HUES6 (cell line): ENCODE results near the gene ZFP36L1.
A peak's percentile ranks its signal among the peaks of the same experiment; 100 is the strongest.

Experiments
- H3K27ac ChIP-seq: 2 replicates; pipeline ENCODE4 v1.7.0; 2013; ENCODE audit warnings: low read depth, mild to moderate bottlenecking, low read length, inconsistent platforms
- H3K27me3 ChIP-seq: 2 replicates; pipeline ENCODE4 v1.6.1; 2013; ENCODE audit warnings: low read length; ENCODE audit not compliant: control insufficient read depth, insufficient read depth
- H3K36me3 ChIP-seq: 2 replicates; pipeline ENCODE4 v1.6.1; 2013; ENCODE audit warnings: low read length; ENCODE audit not compliant: control insufficient read depth, insufficient read depth
- H3K4me1 ChIP-seq: 2 replicates; pipeline ENCODE4 v1.6.1; 2013; ENCODE audit warnings: low read length; ENCODE audit not compliant: control insufficient read depth, insufficient read depth
- H3K4me3 ChIP-seq: 2 replicates; pipeline ENCODE4 v1.5.1; 2013; ENCODE audit warnings: low read depth, low read length
- H3K9ac ChIP-seq: one replicate; pipeline ENCODE4 v1.6.1; 2013; ENCODE audit warnings: mild to moderate bottlenecking, low read length
- H3K9me3 ChIP-seq: 2 replicates; pipeline ENCODE4 v1.6.1; 2013; ENCODE audit warnings: low read depth, low read length; ENCODE audit not compliant: control insufficient read depth, insufficient read depth

ZFP36L1 gene

GRCh38 chr14:68806526-68807147 lies 13.8 kb upstream of the ZFP36L1 start:
- no peaks in the 10 kb centered on the region for H3K36me3 ChIP-seq
- H3K9me3 ChIP-seq, result peaks cover 20% of the 10 kb centered on the region
- no peaks in the 10 kb centered on the region for H3K27me3 ChIP-seq
- H3K9ac ChIP-seq, result no peak overlapping the region
- H3K4me1 ChIP-seq, result peaks cover 18% of the 10 kb centered on the region; the same call in 1 of the 2 replicates
- H3K27ac ChIP-seq, result no peak overlapping the region
- no peak overlapping the region for H3K4me3 ChIP-seq

- no peak overlapping the region for H3K9ac ChIP-seq
- peaks cover 22% of the 10 kb centered on the region for H3K9me3 ChIP-seq
- no peak overlapping the region for H3K27ac ChIP-seq
- H3K27me3 ChIP-seq, result no peaks in the 10 kb centered on the region
- no peak overlapping the region for H3K4me3 ChIP-seq
- H3K4me1 ChIP-seq, result peaks cover 18% of the 10 kb centered on the region; the same call in 1 of the 2 replicates
- no peaks in the 10 kb centered on the region for H3K36me3 ChIP-seq
Measured at GRCh38 chr14:68805414-68805813, 12.5 kb upstream of the ZFP36L1 start.

GRCh38 chr14:68801631-68802030 lies 8.8 kb upstream of the ZFP36L1 start:
- Histone ChIP-seq H3K27me3 (no peaks in the 10 kb centered on the region), H3K9ac (no peak overlapping the region), H3K27ac (no peak overlapping the region)

GRCh38 chr14:68800953-68801352 lies 8.1 kb upstream of the ZFP36L1 start:
- peaks cover 15% of the 10 kb centered on the region for H3K4me1 ChIP-seq
- no peaks in the 10 kb centered on the region for H3K36me3 ChIP-seq
- H3K27me3 ChIP-seq, result no peaks in the 10 kb centered on the region
- no peak overlapping the region for H3K27ac ChIP-seq
- H3K4me3 ChIP-seq, result no peak overlapping the region
- no peak overlapping the region for H3K9ac ChIP-seq
- peaks cover 30% of the 10 kb centered on the region for H3K9me3 ChIP-seq

More at GRCh38 chr14:68801631-68802030, 8.8 kb upstream of the ZFP36L1 start:
- Histone ChIP-seq H3K36me3 (no peaks in the 10 kb centered on the region), H3K4me1 (peaks cover 15% of the 10 kb centered on the region), H3K4me3 (no peak overlapping the region), H3K9me3 (peaks cover 30% of the 10 kb centered on the region)

- Histone ChIP-seq H3K4me3 (no peak overlapping the region), H3K27me3 (no peaks in the 10 kb centered on the region), H3K27ac (no peak overlapping the region), H3K36me3 (no peaks in the 10 kb centered on the region), H3K9ac (no peak overlapping the region), H3K4me1 (peaks cover 15% of the 10 kb centered on the region), H3K9me3 (peaks cover 30% of the 10 kb centered on the region)
Measured at GRCh38 chr14:68800390-68800789, 7.5 kb upstream of the ZFP36L1 start.

GRCh38 chr14:68798621-68799020 lies 5.8 kb upstream of the ZFP36L1 start:
- no peaks in the 10 kb centered on the region for H3K27me3 ChIP-seq
- no peak overlapping the region for H3K9ac ChIP-seq
- peaks cover 21% of the 10 kb centered on the region; the same call in 1 of the 2 replicates for H3K9me3 ChIP-seq
- H3K36me3 ChIP-seq, result no peaks in the 10 kb centered on the region
- H3K27ac ChIP-seq, result no peak overlapping the region
- H3K4me3 ChIP-seq, result no peak overlapping the region
- H3K4me1 ChIP-seq, result peaks cover 15% of the 10 kb centered on the region

GRCh38 chr14:68797121-68797670 lies 4.3 kb upstream of the ZFP36L1 start:
- Histone ChIP-seq H3K27me3 (no peaks in the 10 kb centered on the region), H3K36me3 (peaks cover 5% of the 10 kb centered on the region; the same call in 1 of the 2 replicates), H3K9me3 (peaks cover 16% of the 10 kb centered on the region; the same call in 1 of the 2 replicates), H3K27ac (peak overlapping the region; percentile 100; the same call in 1 of the 2 replicates), H3K9ac (peak overlapping the region; percentile 58), H3K4me3 (peak overlapping the region; percentile 96), H3K4me1 (peaks cover 15% of the 10 kb centered on the region)

GRCh38 chr14:68796418-68797101 lies 3.7 kb upstream of the ZFP36L1 start:
- Histone ChIP-seq H3K9ac (peak overlapping the region; percentile 97), H3K4me3 (peak overlapping the region; percentile 96), H3K9me3 (peaks cover 10% of the 10 kb centered on the region; the same call in 1 of the 2 replicates), H3K4me1 (peaks cover 15% of the 10 kb centered on the region), H3K27ac (peak overlapping the region; percentile 100), H3K27me3 (no peaks in the 10 kb centered on the region), H3K36me3 (peaks cover 9% of the 10 kb centered on the region; the same call in 1 of the 2 replicates)

GRCh38 chr14:68795597-68796417 lies 2.9 kb upstream of the ZFP36L1 start:
- Histone ChIP-seq H3K36me3 (peaks cover 17% of the 10 kb centered on the region; the same call in 1 of the 2 replicates), H3K4me1 (peaks cover 15% of the 10 kb centered on the region), H3K4me3 (peak overlapping the region; percentile 96), H3K9ac (peak overlapping the region; percentile 97), H3K27me3 (no peaks in the 10 kb centered on the region), H3K9me3 (peaks cover 9% of the 10 kb centered on the region; the same call in 1 of the 2 replicates), H3K27ac (peak overlapping the region; percentile 100)

- H3K4me3 ChIP-seq, result peak overlapping the region; percentile 96
- H3K4me1 ChIP-seq, result peaks cover 22% of the 10 kb centered on the region
- peaks cover 9% of the 10 kb centered on the region; the same call in 1 of the 2 replicates for H3K9me3 ChIP-seq
- no peaks in the 10 kb centered on the region for H3K27me3 ChIP-seq
- H3K36me3 ChIP-seq, result peaks cover 24% of the 10 kb centered on the region
- peak overlapping the region; percentile 100 for H3K27ac ChIP-seq
- peak overlapping the region; percentile 98 for H3K9ac ChIP-seq
Measured at GRCh38 chr14:68794851-68795596, 2.2 kb upstream of the ZFP36L1 start.
